GM11168 (cell line): ENCODE measurements around the gene CCNI.
"Not testable (repeated sequence)": the region's sequence is repeated elsewhere in the genome, so short reads cannot be mapped to it uniquely, and the experiment has no call there.

ENCODE experiments used
- in situ Hi-C: fragments of 300-500 bp; cut with MboI; formaldehyde crosslinking; loops from one replicate; pipeline ENCODE4 v1.12.0; 2022; ENCODE audit warnings: low sequenced_read_pairs; ENCODE audit not compliant: unreplicated experiment

Gene CCNI

GRCh38 chr4:77075869-77076799, at the start of gene CCNI:
Gene CCNI (minus strand): TSS chr4:77075989. CDS start chr4:77066362, 9,627 bp downstream.
- in situ Hi-C loops, result no loop called here

GRCh38 chr4:77124576-77124975, 48.8 kb upstream of the CCNI start:
- in situ Hi-C loops, result no loop called here

- in situ Hi-C loops, result no loop called here
These were observed 47.6 kb upstream of the CCNI start for GRCh38 chr4:77123411-77123810.

GRCh38 chr4:77122656-77123055, 46.9 kb upstream of the CCNI start:
- in situ Hi-C loops, result no loop called here

GRCh38 chr4:77121736-77122240, 46.0 kb upstream of the CCNI start:
- in situ Hi-C loops, result no loop called here

GRCh38 chr4:77120886-77121508, 45.2 kb upstream of the CCNI start:
- in situ Hi-C loops, result no loop called here

- in situ Hi-C loops, result no loop called here
These were observed 41.9 kb upstream of the CCNI start for GRCh38 chr4:77117721-77118120.

- in situ Hi-C loops, result no loop called here
These were observed 37.3 kb upstream of the CCNI start for GRCh38 chr4:77113069-77113468.

GRCh38 chr4:77110730-77111129, 34.9 kb upstream of the CCNI start:
- in situ Hi-C loops, result no loop called here

GRCh38 chr4:77104791-77105540, 29.2 kb upstream of the CCNI start:
- in situ Hi-C loops, result no loop called here

- in situ Hi-C loops, result no loop called here
These were observed 28.6 kb upstream of the CCNI start for GRCh38 chr4:77104388-77104787.

- in situ Hi-C loops, result no loop called here
These were observed 24.4 kb upstream of the CCNI start for GRCh38 chr4:77100234-77100633.

- in situ Hi-C loops, result loop anchor here (5.0 kb wide), 1 partner anchor 110 kb away; no protein-coding TSS in a partner anchor
These were observed 21.8 kb upstream of the CCNI start for GRCh38 chr4:77097611-77098010.

GRCh38 chr4:77095101-77095821, 19.5 kb upstream of the CCNI start:
- in situ Hi-C loops, result loop anchor here (5.0 kb wide), 1 partner anchor 112 kb away; no protein-coding TSS in a partner anchor

GRCh38 chr4:77094496-77094895, 18.7 kb upstream of the CCNI start:
- in situ Hi-C loops, result no loop called here

GRCh38 chr4:77093401-77093800, 17.6 kb upstream of the CCNI start:
- in situ Hi-C loops, result no loop called here

GRCh38 chr4:77092975-77093374, 17.2 kb upstream of the CCNI start:
- in situ Hi-C loops, result no loop called here

GRCh38 chr4:77089866-77090265, 14.1 kb upstream of the CCNI start:
- in situ Hi-C loops, result no loop called here

GRCh38 chr4:77087027-77087426, 11.2 kb upstream of the CCNI start:
- in situ Hi-C loops, result not testable (repeated sequence)
